Gastroesophageal sphincter (tissue), 4 donors: ENCODE measurements around the gene CRB3. TPM values are rescaled to one million over a fixed set of nuclear protein-coding genes. Genes with fewer than 3 reads are reported as not detected.

Experiments
- ATAC-seq: fragments of 150-250 bp; one replicate; pipeline ENCODE4 v1.9.1; 2016; ENCODE audit warnings: mild to moderate bottlenecking, moderate library complexity
- H3K27ac ChIP-seq, 4 donors: fragments of 200-600 bp; sonication (generic) in 3 of 4; 1 replicate in 3 of 4; 2 replicates in 1 of 4; pipeline ENCODE4 v1.5.1; 2016 to 2019
- H3K27me3 ChIP-seq: fragments of 200-600 bp; sonication (generic); one replicate; pipeline ENCODE4 v1.5.1; 2019
- H3K36me3 ChIP-seq, 2 donors: fragments of 200-600 bp; sonication (generic); one replicate each; pipeline ENCODE4 v1.5.1; 2019; ENCODE audit warnings: control low read depth in 1 of 2
- H3K4me1 ChIP-seq, 3 donors: fragments of 200-600 bp; sonication (generic); 1 replicate in 2 of 3; 2 replicates in 1 of 3; pipeline ENCODE4 v1.5.1; 2016 to 2019; ENCODE audit warnings: control low read depth in 2 of 3
- H3K4me3 ChIP-seq, 2 donors: fragments of 200-600 bp; sonication (generic); one replicate each; pipeline ENCODE4 v1.5.1; 2019; ENCODE audit warnings: mild to moderate bottlenecking in 1 of 2, moderate library complexity in 1 of 2
- H3K9me3 ChIP-seq, 3 donors: fragments of 200-600 bp; sonication (generic); one replicate each; pipeline ENCODE4 v1.5.1; 2017 to 2019; ENCODE audit warnings: control low read depth in 2 of 3
- EP300 ChIP-seq: sonication (generic); formaldehyde crosslinking; IDR thresholded peaks from one replicate; pipeline ENCODE4 v1.6.1; 2017; ENCODE audit warnings: antibody characterized with exemption, mild to moderate bottlenecking
- POLR2A ChIP-seq, 2 donors: fragments of 450-650 bp; IDR thresholded peaks; one replicate each; pipeline ENCODE4 v1.6.1; 2017; ENCODE audit warnings: antibody characterized with exemption in 2 of 2, mild to moderate bottlenecking in 2 of 2, moderate library complexity in 1 of 2
- POLR2AphosphoS5 ChIP-seq: sonication (generic); formaldehyde crosslinking; IDR thresholded peaks from one replicate; pipeline ENCODE4 v1.6.1; 2017; ENCODE audit warnings: antibody characterized with exemption
- whole genome bisulfite sequencing, 2 donors: methylation state at CpG; one replicate each; pipeline ENCODE4 v1.1.5; 2018; ENCODE audit warnings: low coverage in 1 of 2; 5-methylcytosine and 5-hydroxymethylcytosine counted together
- total RNA-seq, 4 donors: library from RNA; depleted of rRNA; stranded (reverse); fragments of >200 nt; gene quantifications; one replicate each; pipeline ENCODE4 v1.1.0, GENCODE V29; 2016
- TF ChIP-seq, protein P1 (sequence below), 4 experiments: fragments of 200-600 bp in 2 of 4; fragments of 450-650 bp in 2 of 4; sonication (generic) in 1 of 4; IDR thresholded peaks; one replicate each; pipeline ENCODE4 v1.5.1; 2017 to 2019; ENCODE audit warnings: antibody characterized with exemption in 4 of 4, mild to moderate bottlenecking in 2 of 4, moderate library complexity in 2 of 4

CRB3 gene
- total RNA-seq, 4 donors from 2014 or later: 0.85 to 6.2 (median 1.6) TPM; not detected in 1

DNA sequence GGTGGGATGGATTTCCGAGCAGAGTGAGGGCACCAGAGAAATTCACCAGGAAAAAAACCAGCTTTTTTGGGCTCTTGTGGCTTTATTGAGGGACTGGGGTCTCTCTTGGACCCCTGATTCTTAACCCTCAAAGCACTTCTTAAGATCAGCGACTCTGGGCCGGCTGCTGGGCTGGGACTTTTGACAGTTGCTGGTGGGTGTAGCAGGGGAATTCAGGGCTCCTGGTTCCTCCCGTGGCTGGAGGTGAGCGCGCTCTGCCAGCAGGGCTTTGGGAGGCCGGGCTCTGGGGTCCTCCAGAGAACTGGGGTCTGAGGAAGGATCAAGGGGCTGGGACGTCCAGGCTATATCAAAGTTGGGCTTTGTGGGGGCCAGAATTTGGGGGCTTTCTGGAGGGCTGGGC lies 3.3 kb downstream of the CRB3 start:
- H3K36me3 ChIP-seq: no peaks in the 10 kb centered on the region
- 33 to 86% methylated on average over 1 to 4 of the region's 8 CpGs for WGBS, 2 donors
- H3K4me3 ChIP-seq: no peak overlapping the region
- peaks cover 0 to 8% (median 4%) of the 10 kb centered on the region in 3 donors for H3K4me1 ChIP-seq
- no peak for TF ChIP-seq POLR2AphosphoS5
- no peak for TF ChIP-seq POLR2A (IDR thresholded peaks at IDR 0.05)
- no peak for TF ChIP-seq EP300
- H3K27ac ChIP-seq: no peak overlapping the region
- H3K9me3 ChIP-seq: no peaks in the 10 kb centered on the region
- H3K27me3 ChIP-seq: peaks cover 28% of the 10 kb centered on the region
- ATAC-seq: no peak

DNA sequence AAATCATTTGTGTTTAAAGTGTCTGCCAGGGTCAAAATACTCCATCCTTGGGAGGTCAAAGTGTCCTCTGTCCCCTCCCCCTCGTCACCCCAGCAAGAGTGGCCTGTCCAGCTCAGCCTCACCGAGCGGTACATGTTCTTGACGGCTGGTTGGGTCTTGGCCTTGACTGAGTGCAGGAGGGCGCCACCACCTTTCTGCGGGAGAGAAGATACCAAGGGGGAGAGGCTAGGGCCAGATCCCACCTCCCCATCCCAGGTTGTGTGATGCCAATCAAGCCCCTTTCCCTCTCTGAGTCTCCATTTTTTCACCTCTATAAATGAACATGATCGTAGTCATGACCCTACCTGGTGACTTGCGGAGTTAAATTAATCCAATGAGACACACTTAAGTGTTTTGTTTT lies 6.1 kb downstream of the CRB3 start:
- 64 to 88% methylated on average over 3 of the region's 8 CpGs for WGBS, 2 donors
- H3K36me3 ChIP-seq: no peaks in the 10 kb centered on the region
- peaks cover 22% of the 10 kb centered on the region for H3K27me3 ChIP-seq
- no peak for ATAC-seq
- no peak overlapping the region for H3K27ac ChIP-seq
- no peaks in the 10 kb centered on the region for H3K9me3 ChIP-seq
- H3K4me1 ChIP-seq: peaks cover 0 to under 1% (median 0%) of the 10 kb centered on the region in 3 donors
- TF ChIP-seq POLR2A (IDR thresholded peaks at IDR 0.05): no peak
- TF ChIP-seq EP300: no peak
- no peak for TF ChIP-seq POLR2AphosphoS5
- TF ChIP-seq, protein P1, sequence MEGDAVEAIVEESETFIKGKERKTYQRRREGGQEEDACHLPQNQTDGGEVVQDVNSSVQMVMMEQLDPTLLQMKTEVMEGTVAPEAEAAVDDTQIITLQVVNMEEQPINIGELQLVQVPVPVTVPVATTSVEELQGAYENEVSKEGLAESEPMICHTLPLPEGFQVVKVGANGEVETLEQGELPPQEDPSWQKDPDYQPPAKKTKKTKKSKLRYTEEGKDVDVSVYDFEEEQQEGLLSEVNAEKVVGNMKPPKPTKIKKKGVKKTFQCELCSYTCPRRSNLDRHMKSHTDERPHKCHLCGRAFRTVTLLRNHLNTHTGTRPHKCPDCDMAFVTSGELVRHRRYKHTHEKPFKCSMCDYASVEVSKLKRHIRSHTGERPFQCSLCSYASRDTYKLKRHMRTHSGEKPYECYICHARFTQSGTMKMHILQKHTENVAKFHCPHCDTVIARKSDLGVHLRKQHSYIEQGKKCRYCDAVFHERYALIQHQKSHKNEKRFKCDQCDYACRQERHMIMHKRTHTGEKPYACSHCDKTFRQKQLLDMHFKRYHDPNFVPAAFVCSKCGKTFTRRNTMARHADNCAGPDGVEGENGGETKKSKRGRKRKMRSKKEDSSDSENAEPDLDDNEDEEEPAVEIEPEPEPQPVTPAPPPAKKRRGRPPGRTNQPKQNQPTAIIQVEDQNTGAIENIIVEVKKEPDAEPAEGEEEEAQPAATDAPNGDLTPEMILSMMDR (IDR thresholded peaks at IDR 0.05): no peak
- H3K4me3 ChIP-seq: no peak overlapping the region

DNA sequence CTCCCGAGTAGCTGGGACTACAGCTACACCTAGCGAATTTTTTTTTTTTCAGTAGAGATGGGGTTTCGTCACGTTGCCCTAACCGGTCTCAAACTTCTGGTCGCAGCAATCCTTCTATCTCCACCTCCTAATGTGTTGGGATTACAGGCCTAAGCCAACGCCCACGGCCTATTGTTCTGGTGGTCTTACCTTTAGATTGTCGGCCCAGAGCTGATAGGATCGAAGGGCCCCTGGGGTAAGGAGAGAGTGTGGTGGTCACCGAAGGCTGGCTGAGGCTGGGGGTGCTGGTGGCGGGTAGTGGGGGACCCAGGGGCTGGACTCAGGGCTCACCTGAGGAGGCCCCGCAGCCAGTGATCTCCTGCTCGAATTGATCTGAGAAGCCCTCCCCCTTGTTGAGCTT lies 7.0 kb downstream of the CRB3 start:
- Histone ChIP-seq H3K27me3 (peaks cover 29% of the 10 kb centered on the region), H3K36me3 (no peaks in the 10 kb centered on the region), H3K4me1 (peaks cover 0 to 9% (median 5%) of the 10 kb centered on the region in 3 donors), H3K9me3 (no peaks in the 10 kb centered on the region), H3K27ac (no peak overlapping the region), H3K4me3 (no peak overlapping the region)
- ATAC-seq: no peak
- WGBS, 2 donors: 61 to 83% methylated on average over 6 of the region's 14 CpGs
- no peak for TF ChIP-seq POLR2AphosphoS5
- no peak for TF ChIP-seq POLR2A (IDR thresholded peaks at IDR 0.05)
- TF ChIP-seq, protein P1 (IDR thresholded peaks at IDR 0.05): no peak
- TF ChIP-seq EP300: no peak

DNA sequence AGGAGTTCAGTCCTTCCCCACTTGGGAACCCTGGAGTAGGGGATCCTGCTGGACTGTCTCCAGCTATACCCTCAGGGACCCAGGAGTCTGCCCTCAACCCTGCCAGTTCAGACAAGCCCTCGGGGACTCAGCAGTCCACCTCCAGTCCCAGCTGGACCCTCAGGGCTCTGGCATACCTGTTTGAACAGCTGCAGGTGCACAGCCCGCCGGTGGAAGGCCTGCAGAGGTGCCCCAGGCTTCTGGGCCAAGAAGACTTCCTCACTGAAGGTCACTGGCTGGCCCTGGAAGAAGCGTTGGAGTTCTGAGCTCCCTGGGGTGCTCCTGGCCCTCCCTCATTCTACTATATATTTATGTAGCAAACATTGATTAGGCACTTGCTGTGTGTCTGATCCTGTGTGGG lies 8.6 kb downstream of the CRB3 start:
- no peaks in the 10 kb centered on the region for H3K9me3 ChIP-seq
- ATAC-seq: no peak
- peaks cover 0 to 20% (median 8%) of the 10 kb centered on the region in 3 donors for H3K4me1 ChIP-seq
- H3K27me3 ChIP-seq: peaks cover 45% of the 10 kb centered on the region
- no peaks in the 10 kb centered on the region for H3K36me3 ChIP-seq
- H3K27ac ChIP-seq: no peak overlapping the region
- no peak overlapping the region for H3K4me3 ChIP-seq
- TF ChIP-seq POLR2AphosphoS5 (no peak), EP300 (no peak), POLR2A (IDR thresholded peaks at IDR 0.05) (no peak)
- TF ChIP-seq, protein P1 (IDR thresholded peaks at IDR 0.05): no peak
- no CpG with 5 or more reads among the region's 4 CpGs for WGBS, 2 donors

DNA sequence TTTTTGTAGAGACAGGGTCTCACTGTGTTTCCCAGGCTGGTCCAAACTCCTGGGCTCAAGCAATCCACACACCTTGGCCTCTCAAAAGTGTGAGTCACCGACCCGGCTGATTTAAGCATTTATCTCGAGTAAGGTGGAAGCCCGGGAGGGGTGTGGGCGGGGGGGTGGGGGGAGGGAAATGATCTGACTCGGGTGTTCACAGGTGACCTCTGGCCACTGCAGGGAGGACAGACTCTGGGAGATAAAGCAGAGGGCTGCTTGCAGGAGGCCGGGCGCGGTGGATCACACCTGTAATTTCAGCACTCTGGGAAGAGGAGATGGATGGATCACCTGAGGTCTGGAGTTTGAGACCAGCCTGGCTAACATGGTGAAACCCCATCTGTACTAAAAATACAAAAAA lies 9.6 kb downstream of the CRB3 start:
- 73% methylated on average over 4 of the region's 9 CpGs; no CpG with 5 or more reads in 1 of the 2 donors for WGBS, 2 donors
- peaks cover 55% of the 10 kb centered on the region for H3K27me3 ChIP-seq

More for the DNA sequence above, 9.6 kb downstream of the CRB3 start:
- H3K4me1 ChIP-seq: peaks cover 0 to 20% (median 8%) of the 10 kb centered on the region in 3 donors
- H3K36me3 ChIP-seq: no peaks in the 10 kb centered on the region
- H3K27ac ChIP-seq: no peak overlapping the region
- H3K4me3 ChIP-seq: no peak overlapping the region
- TF ChIP-seq, protein P1 (IDR thresholded peaks at IDR 0.05): no peak
- TF ChIP-seq EP300 (no peak), POLR2A (IDR thresholded peaks at IDR 0.05) (no peak), POLR2AphosphoS5 (no peak)
- H3K9me3 ChIP-seq: no peaks in the 10 kb centered on the region
- ATAC-seq: no peak
